HepG2 (cell line): ENCODE data around the gene MYOM1. TPM values are rescaled to one million over a fixed set of nuclear protein-coding genes. Genes with fewer than 3 reads are reported as not detected.

Experiments
- ATAC-seq: fragments of 200-7000 bp; cut with Tn5 transposase; 3 replicates; pipeline ENCODE4 v1.9.1; 2020; ENCODE audit warnings: mild to moderate bottlenecking, moderate library complexity
- BruUV-seq: library from RNA; stranded (reverse); fragments of 400-500 nt; replicated peaks from 2 replicates; lab custom pipeline; 2021; lab: Mats Ljungman, UMichigan
- CTCF ChIA-PET: fragments of 300-600 bp; formaldehyde crosslinking; extraction: SDS; loops from one replicate; lab custom pipeline; 2021; ENCODE audit warnings: low total read pairs, inconsistent platforms, low intra/inter-chr PET ratio; lab: Yijun Ruan, JAX
- POLR2A ChIA-PET: fragments of 350-600 bp; sonication (Branson Sonifier 250); formaldehyde crosslinking; loops from one replicate; lab custom pipeline; 2020; ENCODE audit warnings: antibody characterized with exemption, inconsistent platforms; lab: Yijun Ruan, JAX
- DNase-seq: peaks from one replicate; pipeline ENCODE4 v3.0.0-alpha.2; 2015; ENCODE audit warnings: low spot score
- FAIRE-seq: peaks from 3 replicates; lab custom pipeline; 2011; peaks lifted over from hg19 to GRCh38; lab: Jason Lieb, UNC
- H2AFZ ChIP-seq: one replicate; pipeline ENCODE4 v1.6.1; 2011; ENCODE audit warnings: low read length, inconsistent platforms
- H3K27ac ChIP-seq: fragments of 300-600 bp; 3 replicates; pipeline ENCODE4 v1.8.0; 2011; ENCODE audit warnings: mixed run types, mild to moderate bottlenecking, mixed read lengths, low read length, inconsistent platforms; ENCODE audit not compliant: insufficient read depth; ENCODE audit errors: extremely low read length
- H3K27me3 ChIP-seq, 2 experiments: fragments of 200-600 bp in 1 of 2; 2 replicates in 1 of 2; 3 replicates in 1 of 2; pipeline versions ENCODE4 v1.6.0 to v1.8.0; 2011; ENCODE audit warnings: low read length in 2 of 2, mild to moderate bottlenecking in 2 of 2, moderate library complexity in 2 of 2, inconsistent platforms in 1 of 2; ENCODE audit not compliant: insufficient read depth in 2 of 2, control insufficient read depth in 1 of 2
- H3K36me3 ChIP-seq, 2 experiments: fragments of 200-600 bp in 1 of 2; replicated peaks in 1 of 2; 2 replicates in 1 of 2; 3 replicates in 1 of 2; pipeline versions ENCODE4 v1.5.1 to v1.8.0; 2011; ENCODE audit warnings: low read length in 2 of 2, inconsistent platforms in 1 of 2; ENCODE audit not compliant: insufficient read depth in 2 of 2, control insufficient read depth in 1 of 2
- H3K4me1 ChIP-seq: 2 replicates; pipeline ENCODE4 v1.5.1; 2012; ENCODE audit warnings: low read length, inconsistent platforms; ENCODE audit not compliant: insufficient read depth
- H3K4me2 ChIP-seq: 2 replicates; pipeline ENCODE4 v1.6.0; 2011; ENCODE audit warnings: low read depth, low read length, inconsistent platforms
- H3K4me3 ChIP-seq, 3 experiments: fragments of 200-600 bp in 1 of 3; sonication (generic), shearing (Covaris generic) in 1 of 3; replicated peaks in 1 of 3; 2 replicates each; pipeline ENCODE4 v1.5.1; 2011 to 2016; ENCODE audit warnings: low read length in 3 of 3, inconsistent platforms in 2 of 3, low read depth in 2 of 3, mild to moderate bottlenecking in 2 of 3, control low read depth in 1 of 3, mixed read lengths in 1 of 3; ENCODE audit not compliant: insufficient read depth in 1 of 3
- H3K79me2 ChIP-seq: one replicate; pipeline ENCODE4 v1.6.1; 2011; ENCODE audit warnings: low read length, inconsistent platforms; ENCODE audit not compliant: insufficient read depth
- H3K9ac ChIP-seq: 2 replicates; pipeline ENCODE4 v1.6.0; 2011; ENCODE audit warnings: mild to moderate bottlenecking, low read depth, low read length, inconsistent platforms; ENCODE audit not compliant: insufficient read depth
- H3K9me3 ChIP-seq: 2 replicates; pipeline ENCODE4 v1.5.1; 2012; ENCODE audit warnings: mild to moderate bottlenecking, low read length
- H4K20me1 ChIP-seq: 2 replicates; pipeline ENCODE4 v1.6.0; 2011; ENCODE audit warnings: inconsistent platforms, mild to moderate bottlenecking, low read length, moderate library complexity; ENCODE audit not compliant: insufficient read depth
- AHR ChIP-seq: IDR thresholded peaks from 2 replicates; pipeline ENCODE4 v1.6.1; 2018; ENCODE audit warnings: missing genetic modification reagents, missing compliant biosample characterization
- SMAD9 ChIP-seq: sonication (generic); formaldehyde crosslinking; IDR thresholded peaks from 2 replicates; pipeline ENCODE4 v1.5.1; 2020; ENCODE audit warnings: mild to moderate bottlenecking, missing genetic modification reagents
- ZNF30 ChIP-seq: sonication (generic); formaldehyde crosslinking; IDR thresholded peaks from 2 replicates; pipeline ENCODE4 v1.5.0; 2020; ENCODE audit warnings: mild to moderate bottlenecking, missing genetic modification reagents
- ZNF337 ChIP-seq: sonication (generic); formaldehyde crosslinking; IDR thresholded peaks from 2 replicates; pipeline ENCODE4 v1.5.1; 2020; ENCODE audit warnings: missing genetic modification reagents, low read depth, mild to moderate bottlenecking, borderline replicate concordance
- ZSCAN9 ChIP-seq: IDR thresholded peaks from 2 replicates; pipeline ENCODE4 v1.6.1; 2016; ENCODE audit warnings: borderline replicate concordance
- whole genome bisulfite sequencing: methylation state at CpG from one replicate; pipeline ENCODE4 v1.1.6; 2017; ENCODE audit warnings: low lambda C conversion rate; 5-methylcytosine and 5-hydroxymethylcytosine counted together
- in situ Hi-C: cut with HindIII; loops from 2 replicates; pipeline ENCODE4 v1.10.0; 2017; ENCODE audit warnings: low pct_unique_long_range_greater_than_20kb; ENCODE audit not compliant: extremely low pct_ligation_motif_present
- intact Hi-C: fragments of 100-400 bp; cut with micrococcal nuclease; formaldehyde crosslinking; loops from one replicate; pipeline ENCODE4 v1.10.0; 2022; ENCODE audit not compliant: unreplicated experiment
- polyA plus RNA-seq, 8 experiments: library from polyadenylated mRNA; depleted of rRNA in 3 of 8; stranded (reverse) in 7 of 8; unstranded in 1 of 8; fragments of >200 nt; fragmentation: Illumina TruSeq in 4 of 8; extraction: Trizol in 4 of 8; gene quantifications; 2 replicates each; pipeline versions ENCODE4 v1.2.1 to v1.2.3, GENCODE V29; 2011 to 2016; ENCODE audit warnings: low read depth in 4 of 8, missing spikeins in 1 of 8, mixed read lengths in 1 of 8; ENCODE audit not compliant: insufficient read depth in 1 of 8
- total RNA-seq, 5 experiments: library from RNA; depleted of rRNA; stranded (reverse); fragments of >200 nt; fragmentation: Illumina TruSeq; extraction: Trizol; gene quantifications; 2 replicates each; pipeline ENCODE4 v1.2.3, GENCODE V29; 2016; ENCODE audit warnings: low read depth in 1 of 5
- TF ChIP-seq, protein P1 (sequence below), 2 experiments: fragments of 450-650 bp in 1 of 2; sonication (generic) in 1 of 2; formaldehyde crosslinking; IDR thresholded peaks; 2 replicates each; pipeline versions ENCODE4 v1.5.0 to v1.8.0; 2020 to 2022; ENCODE audit warnings: mild to moderate bottlenecking in 1 of 2, missing genetic modification reagents in 1 of 2
- TF ChIP-seq, protein P2 (sequence below): sonication (generic); formaldehyde crosslinking; IDR thresholded peaks from 2 replicates; pipeline ENCODE4 v1.4.0; 2020; ENCODE audit warnings: missing genetic modification reagents, borderline replicate concordance
- TF ChIP-seq, protein P3 (sequence below): sonication (generic); formaldehyde crosslinking; IDR thresholded peaks from 2 replicates; pipeline ENCODE4 v1.5.0; 2020; ENCODE audit warnings: mild to moderate bottlenecking, missing genetic modification reagents

Gene MYOM1
- total and polyA plus RNA-seq, 2 of the 13 experiments (the other 11 are each of a cell fraction or from before 2014, with no cell fraction given) = 0.46 to 0.98 TPM

DNA sequence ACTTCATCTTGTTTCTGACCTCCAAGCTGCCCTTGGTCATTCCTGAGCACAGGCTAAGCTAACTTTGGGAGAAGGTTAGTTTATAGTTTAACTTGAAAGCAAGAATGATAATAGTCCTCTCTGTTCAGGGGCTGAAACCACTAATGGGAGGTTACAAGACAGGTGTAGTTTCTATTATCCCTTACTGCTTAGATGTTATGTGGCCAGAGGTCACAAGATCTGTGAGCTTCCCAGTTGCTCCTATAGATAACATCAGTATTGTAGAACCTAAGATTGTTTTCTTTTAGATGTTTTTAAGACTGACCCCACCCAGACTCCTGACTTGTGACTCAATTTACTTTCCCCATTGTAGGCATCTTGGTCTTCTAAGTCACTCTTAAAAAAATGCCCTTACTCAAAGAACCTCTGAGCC lies 112.0 kb downstream of the MYOM1 start (continued):
- TF ChIP-seq, protein P1, sequence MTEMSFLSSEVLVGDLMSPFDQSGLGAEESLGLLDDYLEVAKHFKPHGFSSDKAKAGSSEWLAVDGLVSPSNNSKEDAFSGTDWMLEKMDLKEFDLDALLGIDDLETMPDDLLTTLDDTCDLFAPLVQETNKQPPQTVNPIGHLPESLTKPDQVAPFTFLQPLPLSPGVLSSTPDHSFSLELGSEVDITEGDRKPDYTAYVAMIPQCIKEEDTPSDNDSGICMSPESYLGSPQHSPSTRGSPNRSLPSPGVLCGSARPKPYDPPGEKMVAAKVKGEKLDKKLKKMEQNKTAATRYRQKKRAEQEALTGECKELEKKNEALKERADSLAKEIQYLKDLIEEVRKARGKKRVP (CRISPR knock-in tag; IDR thresholded peaks at IDR 0.05) = no peak
- TF ChIP-seq AHR = no peak
- no peak for TF ChIP-seq ZNF30 (CRISPR knock-in tag)
- TF ChIP-seq ZNF337 (CRISPR knock-in tag) = no peak
- TF ChIP-seq, protein P2, sequence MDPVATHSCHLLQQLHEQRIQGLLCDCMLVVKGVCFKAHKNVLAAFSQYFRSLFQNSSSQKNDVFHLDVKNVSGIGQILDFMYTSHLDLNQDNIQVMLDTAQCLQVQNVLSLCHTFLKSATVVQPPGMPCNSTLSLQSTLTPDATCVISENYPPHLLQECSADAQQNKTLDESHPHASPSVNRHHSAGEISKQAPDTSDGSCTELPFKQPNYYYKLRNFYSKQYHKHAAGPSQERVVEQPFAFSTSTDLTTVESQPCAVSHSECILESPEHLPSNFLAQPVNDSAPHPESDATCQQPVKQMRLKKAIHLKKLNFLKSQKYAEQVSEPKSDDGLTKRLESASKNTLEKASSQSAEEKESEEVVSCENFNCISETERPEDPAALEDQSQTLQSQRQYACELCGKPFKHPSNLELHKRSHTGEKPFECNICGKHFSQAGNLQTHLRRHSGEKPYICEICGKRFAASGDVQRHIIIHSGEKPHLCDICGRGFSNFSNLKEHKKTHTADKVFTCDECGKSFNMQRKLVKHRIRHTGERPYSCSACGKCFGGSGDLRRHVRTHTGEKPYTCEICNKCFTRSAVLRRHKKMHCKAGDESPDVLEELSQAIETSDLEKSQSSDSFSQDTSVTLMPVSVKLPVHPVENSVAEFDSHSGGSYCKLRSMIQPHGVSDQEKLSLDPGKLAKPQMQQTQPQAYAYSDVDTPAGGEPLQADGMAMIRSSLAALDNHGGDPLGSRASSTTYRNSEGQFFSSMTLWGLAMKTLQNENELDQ (CRISPR knock-in tag) = no peak
- TF ChIP-seq ZSCAN9 (CRISPR knock-in tag) = no peak

DNA sequence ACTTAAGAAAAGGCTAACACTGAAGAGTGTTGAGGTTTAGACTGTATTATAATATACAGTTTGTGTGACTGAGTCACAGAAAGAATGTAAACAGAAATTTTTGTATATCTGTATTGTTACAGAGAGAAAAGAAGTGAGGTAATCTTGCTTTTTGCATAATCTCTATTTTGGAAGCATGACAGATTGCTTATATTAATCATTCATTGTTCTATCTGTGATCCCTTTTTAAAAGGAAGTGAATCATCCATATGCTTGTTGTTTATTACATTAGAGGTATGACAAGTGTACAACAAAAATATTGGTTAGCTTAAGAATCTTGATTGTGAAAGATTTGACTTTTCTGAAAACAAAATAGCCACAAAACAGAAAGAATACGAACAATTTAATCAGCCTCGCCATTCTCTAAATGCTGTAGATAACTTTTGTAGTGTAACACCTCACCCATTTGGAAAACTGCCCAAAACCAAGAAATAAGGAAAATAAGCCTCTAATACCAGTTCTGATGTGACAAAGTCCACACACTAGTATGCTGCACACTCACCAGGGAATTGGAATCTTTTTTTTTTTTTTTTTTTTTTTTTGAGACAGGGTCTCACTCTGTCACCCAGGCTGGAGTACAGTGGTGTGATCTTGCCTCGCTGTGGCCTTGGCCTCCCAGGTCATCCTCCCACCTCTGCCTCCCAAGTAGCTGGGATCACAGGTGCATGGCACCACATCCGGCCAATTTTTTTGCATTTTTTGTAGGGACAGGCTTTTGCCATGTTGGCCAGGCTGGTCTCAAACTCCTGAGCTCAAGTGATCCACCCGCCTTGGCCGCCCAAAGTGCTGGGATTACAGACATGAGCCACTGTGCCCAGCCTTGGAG lies 115.3 kb downstream of the MYOM1 start:
- no peaks in the 10 kb centered on the region for H3K27me3 ChIP-seq
- intact Hi-C loops (no loop called here), in situ Hi-C loops (no loop called here)
- H3K4me2 ChIP-seq = no peak overlapping the region
- H3K36me3 ChIP-seq = no peaks in the 10 kb centered on the region
- no peak overlapping the region for H2AFZ ChIP-seq
- no peak overlapping the region for H3K4me3 ChIP-seq
- ATAC-seq (no peak), FAIRE-seq (no peak), DNase-seq (no peak)
- H3K4me1 ChIP-seq = peaks cover 84% of the 10 kb centered on the region
- H4K20me1 ChIP-seq = no peaks in the 10 kb centered on the region
- BruUV-seq = no TSS peak
- no peak overlapping the region for H3K9ac ChIP-seq
- no peak overlapping the region for H3K27ac ChIP-seq
- CTCF ChIA-PET = no interaction called here
- H3K79me2 ChIP-seq = no peaks in the 10 kb centered on the region
- no peaks in the 10 kb centered on the region for H3K9me3 ChIP-seq
- WGBS = 78% methylated on average over 6 of the region's 6 CpGs
- POLR2A ChIA-PET = no interaction called here
- TF ChIP-seq SMAD9 (CRISPR knock-in tag) = no peak
- TF ChIP-seq, protein P3, sequence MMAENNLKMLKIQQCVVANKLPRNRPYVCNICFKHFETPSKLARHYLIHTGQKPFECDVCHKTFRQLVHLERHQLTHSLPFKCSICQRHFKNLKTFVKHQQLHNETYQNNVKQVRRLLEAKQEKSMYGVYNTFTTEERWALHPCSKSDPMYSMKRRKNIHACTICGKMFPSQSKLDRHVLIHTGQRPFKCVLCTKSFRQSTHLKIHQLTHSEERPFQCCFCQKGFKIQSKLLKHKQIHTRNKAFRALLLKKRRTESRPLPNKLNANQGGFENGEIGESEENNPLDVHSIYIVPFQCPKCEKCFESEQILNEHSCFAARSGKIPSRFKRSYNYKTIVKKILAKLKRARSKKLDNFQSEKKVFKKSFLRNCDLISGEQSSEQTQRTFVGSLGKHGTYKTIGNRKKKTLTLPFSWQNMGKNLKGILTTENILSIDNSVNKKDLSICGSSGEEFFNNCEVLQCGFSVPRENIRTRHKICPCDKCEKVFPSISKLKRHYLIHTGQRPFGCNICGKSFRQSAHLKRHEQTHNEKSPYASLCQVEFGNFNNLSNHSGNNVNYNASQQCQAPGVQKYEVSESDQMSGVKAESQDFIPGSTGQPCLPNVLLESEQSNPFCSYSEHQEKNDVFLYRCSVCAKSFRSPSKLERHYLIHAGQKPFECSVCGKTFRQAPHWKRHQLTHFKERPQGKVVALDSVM = peak; percentile 79
